AG08395 (cell line): ENCODE measurements around the gene PPP4R4.

ENCODE experiments used
- DNase-seq: peaks from one replicate; pipeline ENCODE4 v3.0.0; 2012; ENCODE audit warnings: mixed read lengths, low spot score

The PPP4R4 gene

DNA sequence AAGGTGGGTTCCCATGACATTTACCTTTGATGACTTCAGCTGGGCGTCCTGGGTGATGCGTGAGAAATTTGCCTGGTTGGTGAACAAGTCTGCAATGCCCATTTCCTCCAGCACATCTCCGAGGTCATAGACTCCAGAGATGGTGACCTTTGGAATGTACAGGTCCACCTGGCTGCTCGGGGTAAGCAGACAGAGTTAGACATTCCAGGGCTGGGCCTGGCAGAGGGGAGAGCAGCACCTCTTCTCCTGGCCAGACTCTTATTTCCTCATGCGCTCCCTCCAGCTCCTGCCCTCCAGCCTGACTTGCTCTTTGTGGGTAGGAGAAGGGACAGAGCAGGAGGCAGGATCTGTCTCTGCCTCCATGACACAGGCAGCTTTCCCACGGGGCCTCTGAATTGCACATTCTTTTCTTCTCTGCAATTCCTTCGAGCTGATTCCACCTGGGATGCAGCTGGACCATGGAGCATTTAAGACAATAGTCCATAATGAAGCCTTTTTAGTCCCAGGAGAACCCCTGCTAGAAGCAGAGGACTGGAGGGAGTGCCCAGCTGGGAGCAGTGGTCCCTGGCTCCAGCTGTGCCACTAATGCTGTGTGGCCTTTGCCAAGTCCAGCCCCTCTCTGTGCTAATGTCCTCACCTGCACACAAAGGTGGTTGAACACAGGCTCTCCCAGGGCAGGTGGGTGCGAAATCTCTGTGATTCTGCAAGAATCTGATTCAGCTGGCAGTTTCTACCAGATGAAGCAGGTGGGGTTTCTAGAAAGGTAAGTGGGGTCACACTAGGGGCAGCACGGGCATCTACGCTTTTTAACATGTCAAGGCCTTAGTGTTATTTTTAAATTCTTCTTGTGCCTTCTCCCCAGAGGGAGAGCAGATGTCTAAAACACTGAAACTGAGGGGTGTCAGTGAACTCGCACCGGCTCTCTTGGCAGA is 132.2 kb downstream of the PPP4R4 start:
- DNase-seq: no peak

DNA sequence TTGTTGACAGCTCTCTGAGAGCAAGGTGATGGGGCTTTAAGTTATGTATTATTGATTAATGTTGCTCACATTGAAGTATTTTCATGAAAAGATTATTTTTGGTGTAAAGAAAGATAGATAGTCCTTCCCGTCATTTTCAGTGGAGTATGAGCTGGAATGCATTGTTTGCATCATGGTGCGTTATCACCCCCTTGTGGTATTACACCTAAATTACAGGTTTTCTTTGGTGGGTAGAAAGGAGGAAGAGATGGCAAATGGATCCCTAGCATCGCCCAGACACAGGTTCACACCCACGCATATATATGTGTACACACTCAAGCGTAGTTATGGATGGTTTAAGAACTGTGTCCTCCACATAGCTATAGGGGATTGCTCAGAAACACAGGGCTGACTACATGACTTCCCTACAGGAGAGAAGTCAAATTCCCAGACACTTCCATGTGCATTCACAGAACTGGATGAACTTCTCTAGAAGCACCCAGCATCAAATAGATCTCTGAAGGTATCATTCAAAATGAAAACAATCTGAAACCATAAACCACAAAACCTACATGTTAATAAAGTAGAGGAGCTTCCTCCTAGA is 133.4 kb downstream of the PPP4R4 start:
- no peak for DNase-seq

DNA sequence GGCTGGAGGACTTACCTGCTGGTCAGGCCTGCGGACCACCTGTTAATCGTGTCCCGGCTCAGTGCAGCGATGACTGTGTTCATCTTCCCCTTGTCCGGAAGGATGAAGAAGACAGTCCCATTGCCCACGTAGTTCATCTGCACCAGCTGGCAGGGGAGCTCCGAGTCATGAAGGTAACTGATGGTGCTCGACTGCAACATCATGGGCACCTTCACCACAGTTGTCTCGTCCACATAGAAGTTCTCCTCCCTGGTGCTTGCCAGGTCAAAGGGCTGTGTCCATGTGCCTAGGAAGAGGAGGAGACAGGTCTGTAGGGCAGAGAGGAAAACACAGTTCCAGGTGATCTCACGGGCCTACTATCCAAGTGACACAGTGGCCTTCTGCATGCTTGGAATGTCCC is 135.6 kb downstream of the PPP4R4 start:
- no peak for DNase-seq

DNA sequence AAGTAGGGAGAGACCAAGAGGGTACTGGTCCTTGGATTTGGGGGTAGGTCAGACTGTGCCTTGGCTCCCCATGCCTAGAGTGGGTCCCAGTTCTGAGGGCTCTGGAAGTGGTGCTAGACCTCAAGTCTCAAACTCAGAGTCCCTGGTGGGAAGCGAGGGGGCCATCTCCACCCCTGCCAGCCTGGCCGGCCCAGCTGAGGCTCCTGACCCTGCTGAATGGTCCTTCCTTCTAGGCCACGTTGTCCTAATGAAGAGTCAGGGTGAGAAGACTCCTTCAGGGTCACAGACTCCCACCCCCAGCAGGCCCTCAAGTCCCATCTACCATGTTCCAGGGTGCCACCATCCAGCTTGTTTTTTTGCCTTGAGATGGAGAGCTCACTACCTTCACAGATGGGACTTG is 136.1 kb downstream of the PPP4R4 start:
- no peak for DNase-seq

DNA sequence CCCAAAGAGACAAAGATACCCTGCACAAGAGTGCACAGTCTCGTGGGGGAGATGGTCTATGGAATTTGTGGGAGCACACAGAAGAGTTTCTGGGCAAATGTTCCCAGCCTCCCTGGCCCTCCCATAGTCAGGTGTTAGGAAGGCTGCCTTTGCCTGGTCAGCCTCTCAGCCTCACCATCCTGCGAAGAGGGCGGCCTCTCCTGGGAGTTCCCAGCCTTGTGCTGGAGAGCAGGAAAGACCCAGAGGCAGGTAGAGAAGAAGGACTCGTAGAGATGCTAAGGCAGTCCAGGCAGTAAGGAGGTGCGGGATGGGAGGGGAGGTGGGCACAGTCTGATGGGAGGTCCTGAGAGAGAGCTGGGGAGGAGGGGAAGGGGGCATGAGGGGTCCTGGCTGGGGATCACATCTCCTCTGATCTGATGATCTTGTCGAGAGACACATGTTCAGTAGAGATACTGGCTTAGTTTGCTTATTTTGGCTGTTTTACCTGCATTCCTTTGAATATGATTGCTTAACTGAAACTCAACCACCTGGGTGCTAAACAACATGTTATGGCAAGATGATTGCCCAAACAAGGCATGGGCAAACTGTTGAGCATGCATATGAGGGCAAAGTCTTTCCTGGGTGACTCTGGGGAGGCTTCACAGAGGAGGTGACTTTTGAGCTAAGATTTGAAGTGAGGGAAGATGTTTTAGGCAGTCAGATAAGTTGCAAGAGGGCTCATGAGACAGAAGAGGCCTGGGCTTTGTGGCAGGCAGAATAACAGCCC is 138.5 kb downstream of the PPP4R4 start:
- DNase-seq: no peak

DNA sequence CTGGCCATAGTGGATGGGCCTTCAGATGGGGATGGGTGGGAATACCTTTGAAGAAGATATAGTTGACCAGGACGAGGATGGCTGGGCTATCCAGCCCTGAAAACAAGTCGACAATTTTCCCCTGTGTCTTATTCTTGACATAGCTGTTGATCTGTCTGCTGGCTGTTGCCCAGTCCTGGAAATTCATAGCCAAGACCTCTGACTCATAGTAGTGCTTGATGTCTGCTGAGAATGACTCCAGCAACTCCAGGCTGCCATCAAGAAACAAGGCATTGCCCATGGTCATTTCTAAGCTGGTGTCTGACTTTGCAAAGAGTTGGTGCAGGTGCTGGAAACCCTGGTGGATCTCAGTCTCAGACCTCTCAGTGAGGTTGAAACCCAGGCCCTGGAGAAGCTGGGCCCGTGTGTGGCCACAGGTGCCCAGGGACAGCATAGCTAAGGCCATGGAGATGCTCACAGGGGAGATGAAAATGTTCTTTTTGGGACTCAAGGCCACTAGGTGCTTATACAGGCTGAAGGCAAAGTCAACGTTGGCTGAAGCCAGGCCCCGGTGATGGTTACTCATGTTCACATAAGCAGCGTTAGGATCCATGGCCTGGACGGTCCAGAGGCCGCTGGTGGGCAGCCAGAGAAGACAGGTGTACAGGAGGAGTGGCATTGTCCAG is 140.0 kb downstream of the PPP4R4 start:
- peak; percentile 41 for DNase-seq

DNA sequence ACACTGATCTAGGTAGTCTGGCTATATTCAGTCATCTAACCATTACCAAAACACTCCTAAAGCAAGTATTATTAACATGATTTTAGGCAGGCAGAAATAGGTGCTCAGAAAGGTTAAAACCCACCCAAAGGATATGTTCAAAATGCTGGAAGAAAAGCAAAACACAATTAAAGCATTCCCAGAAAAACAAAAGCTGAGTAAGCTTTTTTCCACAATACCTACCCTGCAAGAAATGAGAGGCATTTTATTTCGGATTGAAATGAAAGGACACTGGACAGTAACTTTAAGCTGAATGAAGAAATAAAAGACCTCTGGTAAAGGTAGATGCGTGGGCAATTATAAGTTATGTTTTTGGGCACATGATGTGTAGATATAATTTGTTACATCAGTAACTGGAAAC is 140.8 kb downstream of the PPP4R4 start:
- DNase-seq: no peak

DNA sequence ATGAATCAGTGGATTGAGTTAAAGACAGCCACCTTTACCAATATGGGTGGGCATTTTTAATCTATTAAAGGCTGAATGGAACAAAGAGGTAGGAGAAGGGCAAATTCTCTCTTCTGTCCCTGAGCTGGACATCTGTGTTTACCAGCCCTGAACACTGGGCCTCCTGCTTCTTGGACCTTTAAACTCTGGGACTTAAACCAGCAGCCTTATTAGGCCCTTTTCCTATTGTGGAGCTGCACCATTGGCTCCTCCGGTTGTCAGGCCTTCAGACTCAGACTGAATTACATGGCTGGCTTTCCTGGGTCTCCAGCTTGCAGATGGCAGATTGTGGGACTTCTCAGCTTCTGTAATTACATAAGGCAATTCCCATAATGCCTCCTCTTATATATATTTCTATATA is 142.6 kb downstream of the PPP4R4 start:
- no peak for DNase-seq

DNA sequence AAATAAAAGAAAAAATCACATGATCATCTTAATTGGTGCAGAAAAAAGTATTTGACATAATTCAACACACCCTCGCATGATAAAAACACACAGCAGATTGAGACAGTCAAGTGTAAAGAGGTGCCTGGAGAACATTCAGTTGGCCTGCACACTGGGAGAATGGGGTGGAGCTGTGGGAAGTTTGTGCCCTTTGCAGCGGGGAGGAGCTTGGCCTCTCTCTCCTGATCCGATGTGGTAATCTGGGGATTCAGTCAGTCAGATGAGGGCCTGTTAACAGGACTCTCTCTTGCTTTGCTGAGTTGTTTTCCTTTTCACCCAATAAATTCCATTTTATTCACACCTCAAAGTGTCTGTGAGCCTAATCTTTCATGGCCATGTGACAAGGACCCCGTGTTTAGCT is 143.1 kb downstream of the PPP4R4 start:
- no peak for DNase-seq

DNA sequence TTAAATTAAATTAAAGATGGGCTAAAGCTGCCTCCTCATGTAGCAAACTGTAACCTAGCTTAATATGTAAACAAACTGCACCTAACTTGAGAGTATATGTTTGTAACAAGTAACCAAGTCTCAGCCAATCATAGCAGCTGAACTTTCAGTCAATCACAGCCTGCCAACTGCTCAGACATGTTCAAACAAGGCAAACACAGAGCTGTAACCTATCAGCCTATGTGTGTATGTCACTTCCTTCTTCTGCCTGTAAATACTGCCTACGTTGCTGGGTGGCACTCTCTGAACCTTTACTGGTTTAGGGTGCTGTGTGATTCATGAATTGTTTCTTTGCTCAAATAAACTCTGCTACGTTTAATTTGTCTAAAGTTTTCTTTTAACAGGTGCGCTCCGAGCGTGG is 146.1 kb downstream of the PPP4R4 start:
- no peak for DNase-seq

DNA sequence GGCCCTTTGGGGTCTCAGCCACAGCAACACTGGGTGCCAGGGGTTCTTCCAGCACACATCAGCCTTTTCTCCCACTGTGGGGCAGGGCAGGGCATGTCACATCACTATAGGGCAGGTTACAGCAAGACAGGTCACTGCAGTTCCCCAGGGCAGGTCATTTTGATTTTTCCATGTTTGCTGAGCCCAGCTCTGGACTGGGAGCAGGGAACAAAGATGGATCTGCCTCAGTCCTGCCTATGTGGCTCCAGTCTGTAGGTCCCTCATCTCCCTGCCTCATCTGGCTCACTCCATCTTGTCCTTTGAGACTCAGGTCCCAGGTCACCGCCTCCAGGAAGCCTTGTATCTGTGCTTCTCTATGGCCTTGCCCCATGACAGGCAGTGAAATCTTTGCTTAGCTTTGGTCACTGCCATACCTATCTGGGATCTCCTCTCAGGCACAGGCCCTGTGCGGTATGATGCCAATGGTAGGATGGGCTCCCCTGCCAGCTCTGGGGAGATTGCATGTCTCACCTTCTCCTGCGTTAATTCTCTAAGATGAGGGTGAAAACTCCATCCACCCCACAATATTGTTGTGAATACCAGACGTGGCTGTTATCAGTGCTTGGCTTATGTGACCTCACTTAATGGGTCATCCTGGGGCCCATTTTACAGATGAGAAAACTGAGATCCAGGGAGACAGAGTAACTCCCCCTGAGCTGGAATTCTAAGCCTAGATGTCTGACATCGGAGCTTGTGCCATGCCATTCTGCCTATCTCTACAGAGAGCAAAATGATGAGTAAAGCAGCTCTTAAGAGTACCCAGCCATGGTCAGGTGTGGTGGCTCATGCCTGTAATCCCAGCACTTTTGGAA is 147.5 kb downstream of the PPP4R4 start:
- DNase-seq: no peak

DNA sequence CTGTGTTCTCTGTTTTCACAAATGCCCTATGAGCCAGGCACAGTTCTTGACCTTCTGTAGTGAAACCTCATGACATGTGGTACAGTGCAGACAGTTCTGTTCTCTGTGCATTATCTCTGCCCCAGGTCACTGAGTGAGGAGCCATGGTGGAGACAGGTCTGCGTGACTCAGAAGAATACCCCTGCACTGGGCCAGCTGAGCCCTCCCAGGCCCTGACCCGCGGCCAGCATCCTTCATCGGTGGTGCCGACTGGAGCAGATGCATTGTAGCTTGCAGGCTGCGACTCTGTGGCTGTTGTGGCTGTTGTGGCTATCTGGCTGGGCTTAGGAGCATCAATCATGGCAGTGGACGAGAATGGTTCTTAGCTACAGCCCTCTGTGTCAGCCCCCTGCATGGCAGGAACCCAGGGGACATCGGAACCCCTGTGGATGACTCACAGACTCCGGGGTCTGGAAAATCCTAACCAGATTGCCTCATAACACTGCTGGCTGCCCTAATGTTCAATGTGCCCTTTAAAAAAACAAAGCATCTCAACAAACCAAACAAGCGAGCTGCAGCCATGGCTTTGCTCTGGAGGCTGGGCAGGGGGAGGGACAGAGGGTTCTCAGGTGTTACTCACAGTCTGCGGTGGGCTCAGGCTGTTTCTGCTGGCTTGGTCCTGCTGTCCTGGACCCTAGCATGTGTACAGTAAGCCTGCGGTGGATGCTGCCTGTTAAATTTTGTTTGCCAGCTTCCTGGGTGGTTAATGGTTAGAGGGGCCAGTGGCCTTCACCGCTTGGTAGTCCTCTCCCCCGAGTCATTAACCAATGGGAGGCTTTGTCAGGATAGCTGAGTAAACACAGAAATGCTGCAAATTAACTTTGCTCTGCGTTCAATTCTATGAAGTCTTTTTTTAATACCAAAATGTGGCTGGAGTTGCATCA is 148.8 kb downstream of the PPP4R4 start, which contains the start of gene SERPINA6:
Gene SERPINA6 (minus strand): TSS at position 689 of the 923 bp plus-strand sequence. CDS start 8,688 bp downstream, outside the sequence.
- no peak for DNase-seq

DNA sequence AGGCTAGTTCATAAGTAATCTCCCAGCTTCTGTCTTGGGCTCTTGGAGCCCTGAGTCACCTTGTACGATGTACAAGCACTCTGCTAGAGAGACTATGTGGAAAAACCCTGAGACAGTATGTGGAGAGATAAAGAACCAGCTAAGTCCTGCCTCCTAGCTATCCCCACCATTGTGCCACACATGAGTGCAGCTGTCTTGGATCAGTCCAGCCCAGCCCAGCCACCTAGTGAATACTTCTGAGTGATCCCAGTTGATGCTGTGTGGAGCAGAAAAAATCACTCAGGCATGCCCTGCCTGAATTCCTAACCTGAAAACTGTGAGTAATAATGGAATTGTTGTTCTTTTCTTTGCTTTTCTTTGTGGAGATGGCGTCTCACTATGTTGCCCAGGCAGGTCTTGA is 154.1 kb downstream of the PPP4R4 start:
- DNase-seq: no peak
